Measurements from ENCODE around the gene RCCD1. TPM values are rescaled to one million over a fixed set of nuclear protein-coding genes. Genes with fewer than 3 reads are reported as not detected.

Gene RCCD1
- total RNA-seq, 2 experiments from 2014 or later = 52.0 to 52.4 TPM

- no peak overlapping the region for H3K27ac Mint-ChIP-seq
- H3K4me1 Mint-ChIP-seq (ENCODE audit: low read depth) = peaks cover 12% of the 10 kb centered on the region
- DNase-seq = no peak
- H3K27me3 Mint-ChIP-seq (ENCODE audit: low read depth) = no peaks in the 10 kb centered on the region
- intact Hi-C loops (cut with micrococcal nuclease) = no loop called here
- CTCF ChIA-PET = interaction anchor here (0.6 to 7.5 kb wide), 3 partner anchors 26 to 358 kb away, joined by 3 to 104 read pairs (median 3); partner anchors contain the start of genes HDDC3 and UNC45A
- H3K9me3 Mint-ChIP-seq = no peaks in the 10 kb centered on the region
- H3K36me3 Mint-ChIP-seq (ENCODE audit: low read depth) = peaks cover 39% of the 10 kb centered on the region
- H3K4me3 Mint-ChIP-seq = no peak overlapping the region
Measured at GRCh38 chr15:90959028-90959595, 4.4 kb downstream of the RCCD1 start.

GRCh38 chr15:90959894-90960293 is 5.2 kb downstream of the RCCD1 start:
- intact Hi-C loops (cut with micrococcal nuclease) = no loop called here
- Mint-ChIP-seq H3K4me3 (no peak overlapping the region), H3K4me1 (ENCODE audit: low read depth) (peaks cover 10% of the 10 kb centered on the region), H3K27ac (no peak overlapping the region), H3K9me3 (no peaks in the 10 kb centered on the region), H3K36me3 (ENCODE audit: low read depth) (peaks cover 43% of the 10 kb centered on the region), H3K27me3 (ENCODE audit: low read depth) (no peaks in the 10 kb centered on the region)
- CTCF ChIA-PET = interaction anchor here (0.6 to 7.5 kb wide), 3 partner anchors 27 to 358 kb away, joined by 3 to 104 read pairs (median 3); partner anchors contain the start of genes HDDC3 and UNC45A
- DNase-seq = no peak

- Mint-ChIP-seq H3K9me3 (no peaks in the 10 kb centered on the region), H3K27ac (no peak overlapping the region)
- CTCF ChIA-PET = interaction anchor here (0.9 to 7.5 kb wide), 2 partner anchors 27 to 96 kb away, joined by 3 to 104 read pairs; partner anchors contain the start of genes HDDC3 and UNC45A
Measured at GRCh38 chr15:90960298-90961091, 5.8 kb downstream of the RCCD1 start.

GRCh38 chr15:90962021-90962420 is 7.3 kb downstream of the RCCD1 start:
- Mint-ChIP-seq H3K27me3 (ENCODE audit: low read depth) (no peaks in the 10 kb centered on the region), H3K4me1 (ENCODE audit: low read depth) (peaks cover 5% of the 10 kb centered on the region), H3K27ac (no peak overlapping the region), H3K4me3 (no peak overlapping the region), H3K36me3 (ENCODE audit: low read depth) (peaks cover 54% of the 10 kb centered on the region), H3K9me3 (no peaks in the 10 kb centered on the region)
- intact Hi-C loops (cut with micrococcal nuclease) = no loop called here
- CTCF ChIA-PET = interaction anchor here (0.6 kb wide), 2 partner anchors 72 to 310 kb away, joined by 3 to 4 read pairs; no protein-coding TSS in a partner anchor
- no peak for DNase-seq

More at GRCh38 chr15:90960298-90961091, 5.8 kb downstream of the RCCD1 start:
- H3K4me3 Mint-ChIP-seq = no peak overlapping the region
- intact Hi-C loops (cut with micrococcal nuclease) = no loop called here
- H3K27me3 Mint-ChIP-seq (ENCODE audit: low read depth) = no peaks in the 10 kb centered on the region
- peaks cover 48% of the 10 kb centered on the region for H3K36me3 Mint-ChIP-seq (ENCODE audit: low read depth)
- DNase-seq = no peak
- H3K4me1 Mint-ChIP-seq (ENCODE audit: low read depth) = peaks cover 12% of the 10 kb centered on the region

GRCh38 chr15:90966262-90966661 is 11.6 kb downstream of the RCCD1 start:
- Mint-ChIP-seq H3K36me3 (ENCODE audit: low read depth) (peaks cover 54% of the 10 kb centered on the region), H3K4me1 (ENCODE audit: low read depth) (peaks cover 2% of the 10 kb centered on the region), H3K9me3 (no peaks in the 10 kb centered on the region), H3K4me3 (no peak overlapping the region), H3K27me3 (ENCODE audit: low read depth) (no peaks in the 10 kb centered on the region), H3K27ac (no peak overlapping the region)
- no peak for DNase-seq
- CTCF ChIA-PET = interaction anchor here (1.3 kb wide), 2 partner anchors 10 to 33 kb away, joined by 3 to 9 read pairs; no protein-coding TSS in a partner anchor
- intact Hi-C loops (cut with micrococcal nuclease) = no loop called here

- no peaks in the 10 kb centered on the region for H3K27me3 Mint-ChIP-seq (ENCODE audit: low read depth)
- H3K36me3 Mint-ChIP-seq (ENCODE audit: low read depth) = peaks cover 46% of the 10 kb centered on the region
- peaks cover 2% of the 10 kb centered on the region for H3K4me1 Mint-ChIP-seq (ENCODE audit: low read depth)
- intact Hi-C loops (cut with micrococcal nuclease) = no loop called here
- no peaks in the 10 kb centered on the region for H3K9me3 Mint-ChIP-seq
- no peak for DNase-seq
- H3K27ac Mint-ChIP-seq = peak overlapping the region; percentile 38
- CTCF ChIA-PET = interaction anchor here (1.3 kb wide), 1 partner anchor 34 kb away, joined by 3 read pairs; no protein-coding TSS in a partner anchor
- no peak overlapping the region for H3K4me3 Mint-ChIP-seq
Measured at GRCh38 chr15:90967206-90967605, 12.5 kb downstream of the RCCD1 start.

- no peaks in the 10 kb centered on the region for H3K27me3 Mint-ChIP-seq (ENCODE audit: low read depth)
- H3K27ac Mint-ChIP-seq = no peak overlapping the region
- H3K4me1 Mint-ChIP-seq (ENCODE audit: low read depth) = peaks cover 2% of the 10 kb centered on the region
- no peaks in the 10 kb centered on the region for H3K9me3 Mint-ChIP-seq
- peaks cover 49% of the 10 kb centered on the region for H3K36me3 Mint-ChIP-seq (ENCODE audit: low read depth)
- H3K4me3 Mint-ChIP-seq = no peak overlapping the region
- intact Hi-C loops (cut with micrococcal nuclease) = no loop called here
- DNase-seq = no peak
- CTCF ChIA-PET = interaction anchor here (0.9 to 1.4 kb wide), 2 partner anchors 12 to 64 kb away, joined by 3 to 5 read pairs; no protein-coding TSS in a partner anchor
Measured at GRCh38 chr15:90968434-90968833, 13.8 kb downstream of the RCCD1 start.

GRCh38 chr15:90970274-90970673 is 15.6 kb downstream of the RCCD1 start:
- H3K9me3 Mint-ChIP-seq = no peaks in the 10 kb centered on the region
- H3K27ac Mint-ChIP-seq = no peak overlapping the region
- H3K27me3 Mint-ChIP-seq (ENCODE audit: low read depth) = no peaks in the 10 kb centered on the region
- no peak overlapping the region for H3K4me3 Mint-ChIP-seq
- H3K4me1 Mint-ChIP-seq (ENCODE audit: low read depth) = peaks cover under 1% of the 10 kb centered on the region
- intact Hi-C loops (cut with micrococcal nuclease) = no loop called here
- H3K36me3 Mint-ChIP-seq (ENCODE audit: low read depth) = peaks cover 51% of the 10 kb centered on the region
- CTCF ChIA-PET = interaction anchor here (0.9 to 1.4 kb wide), 2 partner anchors 12 to 14 kb away, joined by 3 to 7 read pairs; no protein-coding TSS in a partner anchor
- DNase-seq = no peak

- Mint-ChIP-seq H3K27me3 (ENCODE audit: low read depth) (no peaks in the 10 kb centered on the region), H3K36me3 (ENCODE audit: low read depth) (peaks cover 58% of the 10 kb centered on the region)
Measured at GRCh38 chr15:90972133-90972532, 17.4 kb downstream of the RCCD1 start.

GRCh38 chr15:90974216-90974615 is 19.5 kb downstream of the RCCD1 start:
- intact Hi-C loops (cut with micrococcal nuclease) = no loop called here
- DNase-seq = no peak
- CTCF ChIA-PET = no interaction called here
- Mint-ChIP-seq H3K9me3 (no peaks in the 10 kb centered on the region), H3K27ac (no peak overlapping the region), H3K27me3 (ENCODE audit: low read depth) (no peaks in the 10 kb centered on the region), H3K4me1 (ENCODE audit: low read depth) (no peaks in the 10 kb centered on the region), H3K36me3 (ENCODE audit: low read depth) (peaks cover 68% of the 10 kb centered on the region), H3K4me3 (no peak overlapping the region)

More at GRCh38 chr15:90972133-90972532, 17.4 kb downstream of the RCCD1 start:
- Mint-ChIP-seq H3K27ac (no peak overlapping the region), H3K9me3 (no peaks in the 10 kb centered on the region), H3K4me3 (no peak overlapping the region), H3K4me1 (ENCODE audit: low read depth) (no peaks in the 10 kb centered on the region)
- intact Hi-C loops (cut with micrococcal nuclease) = no loop called here
- CTCF ChIA-PET = no interaction called here
- DNase-seq = no peak

- intact Hi-C loops (cut with micrococcal nuclease) = no loop called here
- Mint-ChIP-seq H3K27me3 (ENCODE audit: low read depth) (no peaks in the 10 kb centered on the region), H3K9me3 (no peaks in the 10 kb centered on the region), H3K4me1 (ENCODE audit: low read depth) (peaks cover 6% of the 10 kb centered on the region), H3K27ac (no peak overlapping the region), H3K36me3 (ENCODE audit: low read depth) (peaks cover 81% of the 10 kb centered on the region), H3K4me3 (no peak overlapping the region)
- no peak for DNase-seq
- CTCF ChIA-PET = interaction anchor here (0.7 to 1.6 kb wide), 2 partner anchors 8 to 9 kb away, joined by 3 to 5 read pairs; no protein-coding TSS in a partner anchor
Measured at GRCh38 chr15:90979582-90979981, 24.9 kb downstream of the RCCD1 start.

- no peaks in the 10 kb centered on the region for H3K27me3 Mint-ChIP-seq (ENCODE audit: low read depth)
- no peaks in the 10 kb centered on the region for H3K9me3 Mint-ChIP-seq
- H3K4me1 Mint-ChIP-seq (ENCODE audit: low read depth) = peaks cover 6% of the 10 kb centered on the region
- intact Hi-C loops (cut with micrococcal nuclease) = no loop called here
- CTCF ChIA-PET = interaction anchor here (1.6 kb wide), 1 partner anchor 25 kb away, joined by 5 read pairs; no protein-coding TSS in a partner anchor
- H3K4me3 Mint-ChIP-seq = no peak overlapping the region
- no peak overlapping the region for H3K27ac Mint-ChIP-seq
- peaks cover 66% of the 10 kb centered on the region for H3K36me3 Mint-ChIP-seq (ENCODE audit: low read depth)
- no peak for DNase-seq
Measured at GRCh38 chr15:90981681-90982080, 27.0 kb downstream of the RCCD1 start.
